HepG2 (cell line): Measurements from ENCODE around the gene FGFR3. TPM values are rescaled to one million over a fixed set of nuclear protein-coding genes. Genes with fewer than 3 reads are reported as not detected.

Source experiments
- ARNT ChIP-seq: fragments of 450-650 bp; IDR thresholded peaks from 2 replicates; pipeline ENCODE4 v1.6.1; 2017
- ATAD3A ChIP-seq: sonication (generic); formaldehyde crosslinking; IDR thresholded peaks from 2 replicates; pipeline ENCODE4 v1.4.0; 2020; ENCODE audit warnings: missing genetic modification reagents
- CTCF ChIP-seq: sonication (generic); formaldehyde crosslinking; IDR thresholded peaks from 2 replicates; pipeline ENCODE4 v1.5.0; 2020; ENCODE audit warnings: mild to moderate bottlenecking, missing genetic modification reagents, moderate library complexity
- ETV6 ChIP-seq: sonication (generic); formaldehyde crosslinking; conservative IDR thresholded peaks from 2 replicates; pipeline ENCODE4 v1.4.0; 2020; ENCODE audit warnings: missing genetic modification reagents
- HNRNPUL1 ChIP-seq: fragments of 200-400 bp; formaldehyde crosslinking; IDR thresholded peaks from 2 replicates; pipeline ENCODE4 v1.6.1; 2017; ENCODE audit warnings: low read depth, mild to moderate bottlenecking, low read length, moderate library complexity
- IRX3 ChIP-seq: sonication (generic); formaldehyde crosslinking; IDR thresholded peaks from 2 replicates; pipeline ENCODE4 v1.8.1; 2023; ENCODE audit warnings: mild to moderate bottlenecking, low read depth, missing genetic modification reagents, borderline replicate concordance
- NFAT5 ChIP-seq: sonication (generic); formaldehyde crosslinking; IDR thresholded peaks from 2 replicates; pipeline ENCODE4 v1.4.0; 2020; ENCODE audit warnings: missing genetic modification reagents
- NFYB ChIP-seq: sonication (generic); formaldehyde crosslinking; IDR thresholded peaks from 2 replicates; pipeline ENCODE4 v1.4.0; 2020; ENCODE audit warnings: missing genetic modification reagents
- THAP7 ChIP-seq: sonication (generic); formaldehyde crosslinking; IDR thresholded peaks from 2 replicates; pipeline ENCODE4 v1.8.1; 2023; ENCODE audit warnings: mild to moderate bottlenecking, missing genetic modification reagents
- WIZ ChIP-seq: sonication (generic); formaldehyde crosslinking; IDR thresholded peaks from 2 replicates; pipeline ENCODE4 v1.5.1; 2020; ENCODE audit warnings: mild to moderate bottlenecking, missing genetic modification reagents
- XBP1 ChIP-seq: sonication (generic); formaldehyde crosslinking; IDR thresholded peaks from 2 replicates; pipeline ENCODE4 v1.5.0; 2020; ENCODE audit warnings: missing genetic modification reagents
- YEATS2 ChIP-seq: sonication (generic); formaldehyde crosslinking; IDR thresholded peaks from 2 replicates; pipeline ENCODE4 v1.4.0; 2020; ENCODE audit warnings: missing genetic modification reagents, borderline replicate concordance
- ZNF136 ChIP-seq: sonication (generic); formaldehyde crosslinking; IDR thresholded peaks from 2 replicates; pipeline ENCODE4 v1.8.1; 2022; ENCODE audit warnings: low read depth, mild to moderate bottlenecking, moderate library complexity, missing genetic modification reagents
- ZNF282 ChIP-seq: fragments of 450-650 bp; IDR thresholded peaks from 2 replicates; pipeline ENCODE4 v1.6.1; 2018; ENCODE audit not compliant: partially characterized antibody
- ZNF484 ChIP-seq: sonication (generic); formaldehyde crosslinking; IDR thresholded peaks from 2 replicates; pipeline ENCODE4 v1.5.1; 2020; ENCODE audit warnings: mild to moderate bottlenecking, low read depth, missing genetic modification reagents, borderline replicate concordance
- ZNF607 ChIP-seq: sonication (generic); formaldehyde crosslinking; IDR thresholded peaks from 2 replicates; pipeline ENCODE4 v1.5.1; 2020; ENCODE audit warnings: missing genetic modification reagents, mild to moderate bottlenecking, borderline replicate concordance
- ZNF720 ChIP-seq: sonication (generic); formaldehyde crosslinking; IDR thresholded peaks from 2 replicates; pipeline ENCODE4 v1.4.0; 2020; ENCODE audit warnings: missing genetic modification reagents
- polyA plus RNA-seq, 8 experiments: library from polyadenylated mRNA; depleted of rRNA in 3 of 8; stranded (reverse) in 7 of 8; unstranded in 1 of 8; fragments of >200 nt; fragmentation: Illumina TruSeq in 4 of 8; extraction: Trizol in 4 of 8; gene quantifications; 2 replicates each; pipeline versions ENCODE4 v1.2.1 to v1.2.3, GENCODE V29; 2011 to 2016; ENCODE audit warnings: low read depth in 4 of 8, missing spikeins in 1 of 8, mixed read lengths in 1 of 8; ENCODE audit not compliant: insufficient read depth in 1 of 8
- total RNA-seq, 5 experiments: library from RNA; depleted of rRNA; stranded (reverse); fragments of >200 nt; fragmentation: Illumina TruSeq; extraction: Trizol; gene quantifications; 2 replicates each; pipeline ENCODE4 v1.2.3, GENCODE V29; 2016; ENCODE audit warnings: low read depth in 1 of 5

The FGFR3 gene
- total and polyA plus RNA-seq, 2 of the 13 experiments (the other 11 are each of a cell fraction or from before 2014, with no cell fraction given) = 103 to 109 TPM

GRCh38 chr4:1802151-1802715 lies 9.1 kb downstream of the FGFR3 start (continued):
- TF ChIP-seq NFYB (CRISPR knock-in tag) (peak; percentile 55), ETV6 (no peak), XBP1 (CRISPR knock-in tag) (no peak), ZNF720 (no peak), YEATS2 (CRISPR knock-in tag) (no peak), NFAT5 (CRISPR knock-in tag) (no peak), ZNF484 (CRISPR knock-in tag) (no peak), THAP7 (CRISPR knock-in tag) (0 out of 2 replicates have a peak, but pooled peaks have one; percentile 45), HNRNPUL1 (no peak), CTCF (CRISPR knock-in tag) (peak; percentile 46), ARNT (no peak), ZNF607 (CRISPR knock-in tag) (no peak), ATAD3A (no peak), ZNF282 (no peak), WIZ (CRISPR knock-in tag) (no peak), ZNF136 (CRISPR knock-in tag) (0 out of 2 replicates have a peak, but pooled peaks have one; percentile 48), IRX3 (no peak; the same call in 1 of the 2 replicates)
